GM12864 (cell line): ENCODE measurements around the gene PTPN1.
A peak's percentile ranks its signal among the peaks of the same experiment; 100 is the strongest.

Experiments used
- DNase-seq: peaks from one replicate; pipeline ENCODE4 v3.0.0-alpha.2; 2011; ENCODE audit warnings: low read depth
- H3K4me3 ChIP-seq: 2 replicates; pipeline ENCODE4 v1.5.1; 2011; ENCODE audit warnings: mild to moderate bottlenecking, low read depth, low read length, control low read depth
- CTCF ChIP-seq: IDR thresholded peaks from 2 replicates; pipeline ENCODE4 v1.5.1; 2011; ENCODE audit warnings: low read depth, mild to moderate bottlenecking, moderate library complexity, low read length, control low read depth, inconsistent platforms; ENCODE audit errors: missing control alignments

The PTPN1 gene

GRCh38 chr20:50607436-50607835, 97.3 kb downstream of the PTPN1 start:
- no peak for TF ChIP-seq CTCF
- no peak overlapping the region for H3K4me3 ChIP-seq
- DNase-seq: no peak

- no peak for DNase-seq
- H3K4me3 ChIP-seq: no peak overlapping the region
- no peak for TF ChIP-seq CTCF
These were observed 97.9 kb downstream of the PTPN1 start for GRCh38 chr20:50607850-50608749.

- TF ChIP-seq CTCF: no peak
- no peak overlapping the region for H3K4me3 ChIP-seq
These were observed 98.5 kb downstream of the PTPN1 start for GRCh38 chr20:50608750-50609104.

GRCh38 chr20:50609438-50609989, 99.3 kb downstream of the PTPN1 start:
- no peak for DNase-seq
- H3K4me3 ChIP-seq: no peak overlapping the region
- no peak for TF ChIP-seq CTCF

More at GRCh38 chr20:50608750-50609104, 98.5 kb downstream of the PTPN1 start:
- no peak for DNase-seq

- no peak overlapping the region for H3K4me3 ChIP-seq
- TF ChIP-seq CTCF: peak; percentile 18
- DNase-seq: no peak
These were observed 100.1 kb downstream of the PTPN1 start for GRCh38 chr20:50610212-50610718.

GRCh38 chr20:50611128-50611810, 101.1 kb downstream of the PTPN1 start:
- H3K4me3 ChIP-seq: no peak overlapping the region
- DNase-seq: no peak
- no peak for TF ChIP-seq CTCF
